Choroid plexus epithelial cell (primary cell): ENCODE results near the gene COG3.
"Not testable (repeated sequence)": the region's sequence is repeated elsewhere in the genome, so short reads cannot be mapped to it uniquely, and the experiment has no call there.

Experiments
- DNase-seq: peaks from one replicate; pipeline ENCODE4 v3.0.0-alpha.2; 2010; ENCODE audit warnings: low read depth
- H3K4me3 ChIP-seq: 2 replicates; pipeline ENCODE4 v1.5.1; 2011; ENCODE audit warnings: low read depth, mild to moderate bottlenecking, control low read depth, low read length, moderate library complexity
- TF ChIP-seq, protein P1 (sequence below): conservative IDR thresholded peaks from 2 replicates; pipeline ENCODE4 v1.5.1; 2011; ENCODE audit warnings: low read depth, mild to moderate bottlenecking, control low read depth, inconsistent platforms, low read length, moderate library complexity

The COG3 gene, protein sequence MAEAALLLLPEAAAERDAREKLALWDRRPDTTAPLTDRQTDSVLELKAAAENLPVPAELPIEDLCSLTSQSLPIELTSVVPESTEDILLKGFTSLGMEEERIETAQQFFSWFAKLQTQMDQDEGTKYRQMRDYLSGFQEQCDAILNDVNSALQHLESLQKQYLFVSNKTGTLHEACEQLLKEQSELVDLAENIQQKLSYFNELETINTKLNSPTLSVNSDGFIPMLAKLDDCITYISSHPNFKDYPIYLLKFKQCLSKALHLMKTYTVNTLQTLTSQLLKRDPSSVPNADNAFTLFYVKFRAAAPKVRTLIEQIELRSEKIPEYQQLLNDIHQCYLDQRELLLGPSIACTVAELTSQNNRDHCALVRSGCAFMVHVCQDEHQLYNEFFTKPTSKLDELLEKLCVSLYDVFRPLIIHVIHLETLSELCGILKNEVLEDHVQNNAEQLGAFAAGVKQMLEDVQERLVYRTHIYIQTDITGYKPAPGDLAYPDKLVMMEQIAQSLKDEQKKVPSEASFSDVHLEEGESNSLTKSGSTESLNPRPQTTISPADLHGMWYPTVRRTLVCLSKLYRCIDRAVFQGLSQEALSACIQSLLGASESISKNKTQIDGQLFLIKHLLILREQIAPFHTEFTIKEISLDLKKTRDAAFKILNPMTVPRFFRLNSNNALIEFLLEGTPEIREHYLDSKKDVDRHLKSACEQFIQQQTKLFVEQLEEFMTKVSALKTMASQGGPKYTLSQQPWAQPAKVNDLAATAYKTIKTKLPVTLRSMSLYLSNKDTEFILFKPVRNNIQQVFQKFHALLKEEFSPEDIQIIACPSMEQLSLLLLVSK

DNA sequence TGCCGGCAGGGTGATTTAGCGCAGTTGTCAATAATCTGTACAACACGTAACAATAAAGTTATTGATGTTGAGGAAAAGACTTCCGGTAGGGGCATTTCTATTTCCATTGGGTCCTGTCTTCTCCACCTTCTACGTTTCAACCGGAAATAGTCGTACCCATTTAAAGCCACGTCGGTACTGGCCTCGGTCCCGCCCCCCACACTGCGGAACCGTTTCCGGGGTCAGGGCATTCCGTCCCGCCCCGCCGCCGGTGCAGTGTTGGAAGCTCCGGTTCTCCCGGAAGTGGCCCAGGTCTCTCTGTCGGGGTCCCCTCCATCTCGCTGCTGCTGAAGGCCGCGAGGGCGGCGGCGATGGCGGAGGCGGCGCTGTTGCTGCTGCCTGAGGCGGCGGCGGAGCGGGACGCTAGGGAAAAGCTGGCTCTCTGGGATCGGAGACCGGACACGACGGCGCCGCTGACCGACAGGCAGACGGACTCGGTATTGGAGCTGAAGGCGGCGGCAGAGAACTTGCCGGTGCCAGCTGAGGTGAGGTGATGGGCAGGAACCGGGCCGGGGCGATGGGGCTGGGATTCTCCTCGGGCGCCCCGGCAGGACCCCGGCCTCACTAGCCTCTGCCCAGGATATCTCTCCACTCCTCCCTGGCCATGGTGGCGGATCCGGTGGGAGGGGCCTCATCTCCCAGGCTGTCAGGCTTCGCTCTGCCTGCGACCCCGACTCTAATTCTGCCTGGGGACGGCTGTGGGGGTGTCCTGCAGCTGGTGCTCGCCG is at the start of gene COG3:
Gene COG3, plus strand, starts transcription at position 253 of the 767 bp plus-strand sequence. Its CDS starts 98 bp downstream, at position 351.
- DNase-seq, result peak; percentile 99
- TF ChIP-seq, protein P1, sequence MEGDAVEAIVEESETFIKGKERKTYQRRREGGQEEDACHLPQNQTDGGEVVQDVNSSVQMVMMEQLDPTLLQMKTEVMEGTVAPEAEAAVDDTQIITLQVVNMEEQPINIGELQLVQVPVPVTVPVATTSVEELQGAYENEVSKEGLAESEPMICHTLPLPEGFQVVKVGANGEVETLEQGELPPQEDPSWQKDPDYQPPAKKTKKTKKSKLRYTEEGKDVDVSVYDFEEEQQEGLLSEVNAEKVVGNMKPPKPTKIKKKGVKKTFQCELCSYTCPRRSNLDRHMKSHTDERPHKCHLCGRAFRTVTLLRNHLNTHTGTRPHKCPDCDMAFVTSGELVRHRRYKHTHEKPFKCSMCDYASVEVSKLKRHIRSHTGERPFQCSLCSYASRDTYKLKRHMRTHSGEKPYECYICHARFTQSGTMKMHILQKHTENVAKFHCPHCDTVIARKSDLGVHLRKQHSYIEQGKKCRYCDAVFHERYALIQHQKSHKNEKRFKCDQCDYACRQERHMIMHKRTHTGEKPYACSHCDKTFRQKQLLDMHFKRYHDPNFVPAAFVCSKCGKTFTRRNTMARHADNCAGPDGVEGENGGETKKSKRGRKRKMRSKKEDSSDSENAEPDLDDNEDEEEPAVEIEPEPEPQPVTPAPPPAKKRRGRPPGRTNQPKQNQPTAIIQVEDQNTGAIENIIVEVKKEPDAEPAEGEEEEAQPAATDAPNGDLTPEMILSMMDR, result peak; percentile 66
- H3K4me3 ChIP-seq, result peak within 1 kb of the TSS; percentile 98

DNA sequence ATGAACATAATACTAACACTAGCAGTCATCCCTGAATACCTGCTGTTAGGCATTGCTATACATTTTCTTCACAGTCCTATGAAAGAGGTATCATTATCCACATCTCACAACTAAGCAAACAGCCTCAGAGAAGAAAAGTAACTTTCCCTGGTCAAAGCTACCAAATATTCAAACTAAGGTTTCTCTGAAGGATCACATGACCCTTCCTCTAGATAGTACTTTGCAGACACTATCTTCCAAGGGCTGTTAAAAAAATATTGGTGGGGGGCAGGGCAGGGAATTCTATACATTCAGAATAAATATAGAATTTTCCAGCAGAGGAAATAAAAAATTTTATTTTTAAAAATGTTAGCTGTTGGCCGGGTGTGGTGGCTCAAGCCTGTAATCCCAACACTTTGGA is 49.6 kb upstream of the COG3 start:
- no peak overlapping the region for H3K4me3 ChIP-seq
- no peak for DNase-seq

DNA sequence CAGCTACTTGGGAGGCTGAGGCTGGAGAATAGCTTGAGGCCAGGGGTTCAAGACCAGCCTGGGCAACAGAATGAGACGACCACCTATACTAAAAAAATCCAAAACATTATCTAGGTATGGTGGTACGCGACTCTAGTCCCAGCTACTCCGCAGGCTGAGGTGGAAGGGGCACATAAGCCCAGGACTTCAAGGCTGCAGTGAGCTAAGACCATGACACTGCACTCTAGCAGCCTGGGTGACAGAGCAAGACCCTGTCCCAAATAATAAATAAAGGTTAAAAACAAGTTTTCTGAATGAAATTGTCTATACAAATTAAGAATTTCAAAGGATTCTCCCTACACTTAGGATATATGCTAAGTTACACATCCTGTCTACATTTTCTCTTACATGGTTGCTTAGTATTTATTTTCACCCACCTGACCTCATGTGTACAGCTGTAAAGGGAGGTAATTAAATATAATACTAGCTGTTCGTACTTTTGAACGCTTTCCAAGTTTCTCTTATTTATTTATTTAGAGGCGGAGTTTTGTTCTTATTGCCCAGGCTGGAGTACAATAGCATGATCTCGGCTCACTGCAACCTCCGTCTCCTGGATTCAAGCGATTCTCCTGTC is 48.1 kb upstream of the COG3 start:
- TF ChIP-seq, protein P1, result no peak
- H3K4me3 ChIP-seq, result peak overlapping the region; percentile 84
- DNase-seq, result no peak

More for the DNA sequence above, 49.6 kb upstream of the COG3 start:
- TF ChIP-seq, protein P1, result no peak

DNA sequence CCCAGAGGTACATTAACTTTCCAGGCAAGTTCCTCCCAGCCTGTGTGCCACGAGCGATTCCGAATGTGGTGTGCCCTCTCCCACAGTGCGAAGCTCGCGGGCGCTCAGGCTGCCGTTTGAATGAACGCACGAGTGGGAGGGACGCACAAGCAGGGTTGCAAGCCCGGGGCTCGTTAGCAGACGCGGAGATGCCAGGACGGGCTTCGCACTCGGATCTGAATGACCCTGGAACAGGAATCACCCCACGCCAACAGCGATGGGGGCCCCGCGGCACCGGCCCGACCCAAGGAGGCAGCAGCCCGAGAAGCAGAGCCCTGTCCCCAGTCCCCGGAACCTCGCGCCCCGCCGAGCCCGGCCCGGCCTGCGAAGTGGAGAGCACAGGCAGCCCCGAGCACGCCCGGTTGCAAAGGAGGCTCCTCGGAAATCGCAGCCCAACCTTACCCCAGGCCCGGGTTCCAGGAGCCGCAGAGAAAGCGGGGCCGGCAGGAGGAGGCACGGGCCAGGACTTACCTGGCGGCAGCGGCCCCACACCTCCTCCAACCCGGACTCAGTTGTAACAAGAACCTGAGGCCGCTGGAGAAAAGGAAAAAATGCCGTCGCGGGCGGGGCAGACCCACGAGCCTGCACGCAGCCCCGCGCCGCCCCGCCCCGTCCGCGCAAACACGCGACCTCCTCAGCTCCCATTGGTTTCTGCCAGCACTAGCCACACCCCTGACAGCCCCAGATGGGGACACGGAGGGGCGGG is 46.8 kb upstream of the COG3 start, which contains the start of gene SLC25A30:
Gene SLC25A30, minus strand, starts transcription at position 584 of the 745 bp plus-strand sequence. CDS start 6,948 bp downstream, outside the sequence.
- H3K4me3 ChIP-seq, result peak within 1 kb of the TSS; percentile 84
- peak; percentile 92 for DNase-seq
- TF ChIP-seq, protein P1, result no peak

DNA sequence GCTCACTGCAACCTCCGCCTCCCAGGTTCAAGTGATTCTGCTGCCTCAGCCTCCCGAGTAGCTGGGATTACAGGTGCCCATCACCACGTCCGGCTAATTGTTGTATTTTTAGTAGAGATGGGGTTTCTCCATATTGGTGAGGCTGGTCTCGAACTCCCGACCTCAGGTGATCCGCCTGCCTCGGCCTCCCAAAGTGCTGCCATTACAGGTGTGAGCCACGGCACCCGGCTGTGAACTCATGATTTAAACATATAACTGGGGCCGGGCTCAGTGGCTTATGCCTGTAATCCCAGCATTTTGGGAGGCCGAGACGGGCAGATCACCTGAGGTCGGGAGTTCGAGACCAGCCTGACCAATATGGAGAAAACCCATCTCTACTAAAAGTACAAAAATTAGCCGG is 45.4 kb upstream of the COG3 start:
- not testable (repeated sequence) for H3K4me3 ChIP-seq, DNase-seq

DNA sequence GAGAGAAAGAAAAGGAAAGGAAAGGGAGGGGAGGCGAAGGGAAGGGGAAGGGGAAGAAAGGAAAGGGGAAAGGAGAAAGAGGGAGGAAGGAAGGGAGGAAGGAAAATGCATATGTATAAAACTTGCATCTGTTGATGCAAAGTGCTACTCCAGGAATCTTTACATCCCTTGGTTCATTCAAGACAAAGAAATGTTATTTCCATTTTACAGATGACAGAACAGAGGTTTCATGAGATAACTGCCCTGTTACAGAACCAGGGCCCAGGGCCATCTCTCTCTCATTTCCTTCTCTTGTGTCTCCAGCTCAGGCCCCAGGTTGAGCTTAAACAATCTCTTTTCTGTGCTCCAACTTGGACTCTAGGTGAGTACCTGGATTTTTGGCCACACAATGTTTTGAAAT is 44.8 kb upstream of the COG3 start:
- TF ChIP-seq, protein P1, result no peak
- DNase-seq, result no peak
- no peak overlapping the region for H3K4me3 ChIP-seq
